D721Med (cell line): Measurements from ENCODE around the gene UNC93B1.
"Not testable (repeated sequence)": the region's sequence is repeated elsewhere in the genome, so short reads cannot be mapped to it uniquely, and the experiment has no call there.

ENCODE experiments used
- DNase-seq: peaks from one replicate; pipeline ENCODE4 v3.0.0; 2011; ENCODE audit warnings: low spot score; ENCODE audit not compliant: insufficient read length
- FAIRE-seq: peaks from 2 replicates; lab custom pipeline; 2011; peaks lifted over from hg19 to GRCh38; lab: Jason Lieb, UNC
- CTCF ChIP-seq: IDR thresholded peaks from 2 replicates; pipeline ENCODE4 v1.5.1; 2012; ENCODE audit warnings: mild to moderate bottlenecking, control low read depth; ENCODE audit not compliant: insufficient read depth; ENCODE audit errors: missing control alignments

The UNC93B1 gene

GRCh38 chr11:67998150-67999045, 5.5 kb downstream of the UNC93B1 start:
- FAIRE-seq (no peak), DNase-seq (no peak)
- TF ChIP-seq CTCF = no peak

- FAIRE-seq = no peak
- no peak for TF ChIP-seq CTCF
- DNase-seq = no peak
Observed at GRCh38 chr11:67997475-67997921, 6.4 kb downstream of the UNC93B1 start.

- FAIRE-seq (no peak), DNase-seq (no peak)
- no peak for TF ChIP-seq CTCF
Observed at GRCh38 chr11:67996622-67997474, 7.0 kb downstream of the UNC93B1 start.

GRCh38 chr11:67996051-67996450, 7.8 kb downstream of the UNC93B1 start:
- TF ChIP-seq CTCF = no peak
- DNase-seq (no peak), FAIRE-seq (no peak)

GRCh38 chr11:67995579-67995978, 8.3 kb downstream of the UNC93B1 start:
- not testable (repeated sequence) for DNase-seq, FAIRE-seq

- not testable (repeated sequence) for FAIRE-seq
Observed at GRCh38 chr11:67995129-67995528, 8.8 kb downstream of the UNC93B1 start.

GRCh38 chr11:67994387-67994786, 9.5 kb downstream of the UNC93B1 start:
- not testable (repeated sequence) for FAIRE-seq, DNase-seq

More at GRCh38 chr11:67995129-67995528, 8.8 kb downstream of the UNC93B1 start:
- not testable (repeated sequence) for DNase-seq

GRCh38 chr11:67993821-67994220, 10.1 kb downstream of the UNC93B1 start:
- FAIRE-seq, DNase-seq: not testable (repeated sequence)
- TF ChIP-seq CTCF = peak; percentile 36

GRCh38 chr11:67991347-67992121, 12.4 kb downstream of the UNC93B1 start:
- not testable (repeated sequence) for FAIRE-seq

GRCh38 chr11:67990546-67991346, 13.2 kb downstream of the UNC93B1 start:
- FAIRE-seq, DNase-seq: not testable (repeated sequence)

More at GRCh38 chr11:67991347-67992121, 12.4 kb downstream of the UNC93B1 start:
- DNase-seq = not testable (repeated sequence)

- DNase-seq, FAIRE-seq: not testable (repeated sequence)
Observed at GRCh38 chr11:67985302-67985701, 18.6 kb downstream of the UNC93B1 start.
